ENCODE results near the gene GNG2.

GRCh38 chr14:51860825-51861499, 550 bp downstream of the GNG2 start:
- TF ChIP-seq CTCF (conservative IDR thresholded peaks at IDR 0.05; ENCODE audit: low read depth in 2 of 2) (no peak), REST (IDR thresholded peaks at IDR 0.05; ENCODE audit: unreplicated experiment) (no peak), EZH2 (IDR thresholded peaks at IDR 0.05; ENCODE audit: low read depth, unreplicated experiment) (no peak), NANOG (IDR thresholded peaks at IDR 0.05; ENCODE audit: borderline replicate concordance) (no peak), STAT1 (IDR thresholded peaks at IDR 0.05; ENCODE audit: unreplicated experiment) (no peak), CREB1 (CRISPR knock-in tag; IDR thresholded peaks at IDR 0.05; ENCODE audit: low read depth) (no peak), ETS1 (IDR thresholded peaks at IDR 0.05) (no peak), POLR2AphosphoS5 (IDR thresholded peaks at IDR 0.05; ENCODE audit: low read depth) (no peak), ZNF114 (CRISPR knock-in tag; IDR thresholded peaks at IDR 0.05) (no peak), JUNB (IDR thresholded peaks at IDR 0.05; ENCODE audit: unreplicated experiment) (no peak), ZNF462 (CRISPR knock-in tag; IDR thresholded peaks at IDR 0.05) (no peak)
